Central memory CD4-positive, alpha-beta T cell (primary cell): ENCODE results near the gene CDH8.

Experiments
- DNase-seq: peaks from one replicate; pipeline ENCODE4 v3.0.0; 2022
- total RNA-seq, 3 experiments: gene quantifications; one replicate each; lab custom pipeline; 2026; lab: John Stamatoyannopoulos, UW

The CDH8 gene, protein sequence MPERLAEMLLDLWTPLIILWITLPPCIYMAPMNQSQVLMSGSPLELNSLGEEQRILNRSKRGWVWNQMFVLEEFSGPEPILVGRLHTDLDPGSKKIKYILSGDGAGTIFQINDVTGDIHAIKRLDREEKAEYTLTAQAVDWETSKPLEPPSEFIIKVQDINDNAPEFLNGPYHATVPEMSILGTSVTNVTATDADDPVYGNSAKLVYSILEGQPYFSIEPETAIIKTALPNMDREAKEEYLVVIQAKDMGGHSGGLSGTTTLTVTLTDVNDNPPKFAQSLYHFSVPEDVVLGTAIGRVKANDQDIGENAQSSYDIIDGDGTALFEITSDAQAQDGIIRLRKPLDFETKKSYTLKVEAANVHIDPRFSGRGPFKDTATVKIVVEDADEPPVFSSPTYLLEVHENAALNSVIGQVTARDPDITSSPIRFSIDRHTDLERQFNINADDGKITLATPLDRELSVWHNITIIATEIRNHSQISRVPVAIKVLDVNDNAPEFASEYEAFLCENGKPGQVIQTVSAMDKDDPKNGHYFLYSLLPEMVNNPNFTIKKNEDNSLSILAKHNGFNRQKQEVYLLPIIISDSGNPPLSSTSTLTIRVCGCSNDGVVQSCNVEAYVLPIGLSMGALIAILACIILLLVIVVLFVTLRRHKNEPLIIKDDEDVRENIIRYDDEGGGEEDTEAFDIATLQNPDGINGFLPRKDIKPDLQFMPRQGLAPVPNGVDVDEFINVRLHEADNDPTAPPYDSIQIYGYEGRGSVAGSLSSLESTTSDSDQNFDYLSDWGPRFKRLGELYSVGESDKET
- total RNA-seq: 0 reads per million in 3 experiments

DNA sequence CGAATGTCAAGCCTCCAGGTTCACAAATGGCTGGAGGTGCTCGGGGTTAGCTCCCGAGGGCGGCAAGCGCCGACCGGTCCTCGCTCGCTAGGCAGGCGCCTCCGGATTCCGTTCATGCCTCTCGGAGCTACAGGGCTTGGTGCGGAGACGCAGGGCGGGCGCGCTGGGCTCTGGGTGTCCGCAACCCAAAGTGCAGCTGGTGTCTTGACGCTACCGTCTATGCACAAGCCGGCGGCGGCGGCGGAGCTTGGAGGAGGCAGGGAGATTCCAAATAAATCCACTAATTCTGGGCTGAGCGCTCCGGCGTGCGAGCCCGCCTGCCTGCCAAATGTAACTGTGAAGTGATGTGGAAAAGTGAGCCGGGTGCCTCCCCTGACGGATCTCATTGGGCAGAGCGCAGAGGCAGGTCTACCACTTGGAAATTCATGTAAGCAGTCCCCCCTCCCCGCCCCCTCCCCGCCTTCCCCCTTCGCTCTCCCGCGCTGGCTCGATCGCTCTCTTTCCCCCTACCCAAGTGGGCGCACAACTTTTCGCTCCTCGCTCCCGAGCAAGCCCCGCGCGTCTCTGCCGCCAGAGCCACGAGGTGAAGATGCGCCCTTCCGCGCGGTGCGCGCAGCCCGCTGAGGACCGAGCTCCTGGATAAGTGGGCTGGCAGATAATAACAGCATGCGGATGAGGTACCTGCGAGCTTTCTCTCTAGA lies at the start of gene CDH8:
Gene CDH8, minus strand, starts transcription at position 338 of the 701 bp plus-strand sequence. CDS start 15,035 bp downstream, outside the sequence.
- no peak for DNase-seq

DNA sequence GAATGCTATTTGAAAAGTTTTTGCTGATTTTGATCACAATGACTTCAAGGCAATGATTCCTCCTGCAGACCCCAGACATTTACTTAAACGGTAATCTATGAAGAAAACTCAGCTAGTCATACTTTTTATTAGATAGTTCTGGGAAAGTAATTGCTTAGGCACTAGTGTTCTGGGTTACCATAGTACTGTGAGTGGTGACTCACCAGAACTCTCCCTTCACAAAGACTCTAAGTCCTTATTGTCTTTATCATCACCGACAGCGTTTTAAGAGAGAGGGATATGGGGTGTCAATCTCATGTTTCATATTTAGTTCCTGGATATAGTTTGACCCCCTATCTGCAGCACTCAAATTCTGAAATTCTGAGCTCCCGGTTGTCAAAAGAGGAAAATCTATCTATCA lies 43.0 kb upstream of the CDH8 start:
- no peak for DNase-seq

DNA sequence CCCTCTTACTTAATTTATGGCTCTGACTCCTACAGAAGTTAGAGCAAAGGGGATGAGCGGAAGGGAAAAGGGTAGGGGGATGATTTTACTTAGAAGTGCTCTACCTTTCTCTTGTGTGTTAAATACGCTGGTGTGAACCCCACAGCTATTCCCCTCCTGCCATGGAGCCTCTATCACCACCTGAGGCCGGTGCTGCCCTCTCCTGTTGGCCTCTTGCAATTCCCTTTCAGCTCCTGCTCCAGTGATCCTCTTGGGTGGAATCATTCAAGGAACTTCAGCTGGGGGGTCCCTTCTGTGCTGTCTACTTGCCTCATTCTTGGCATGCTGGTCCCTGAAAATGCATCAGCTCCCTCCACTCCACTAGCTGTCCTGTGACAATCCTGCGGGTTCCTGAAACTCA lies 41.8 kb upstream of the CDH8 start:
- no peak for DNase-seq

DNA sequence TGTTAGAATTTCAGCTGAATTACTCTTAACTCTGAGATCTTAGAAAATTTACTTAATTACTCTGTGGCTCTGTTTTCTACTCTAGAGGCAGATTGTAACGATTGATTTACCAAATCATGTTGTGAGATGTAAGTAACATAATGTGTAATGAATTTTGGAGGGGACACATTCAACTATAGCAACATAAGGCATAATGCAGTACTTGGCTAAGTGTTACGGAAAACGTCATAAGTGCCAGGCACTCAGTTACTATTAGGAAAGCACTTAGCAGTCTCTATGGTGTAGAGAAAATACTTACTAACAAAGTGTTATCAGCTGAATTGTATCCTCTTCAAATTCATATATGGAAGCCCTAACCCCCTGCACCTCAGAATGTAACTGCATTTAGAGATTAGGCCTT lies 40.6 kb upstream of the CDH8 start:
- DNase-seq: no peak

DNA sequence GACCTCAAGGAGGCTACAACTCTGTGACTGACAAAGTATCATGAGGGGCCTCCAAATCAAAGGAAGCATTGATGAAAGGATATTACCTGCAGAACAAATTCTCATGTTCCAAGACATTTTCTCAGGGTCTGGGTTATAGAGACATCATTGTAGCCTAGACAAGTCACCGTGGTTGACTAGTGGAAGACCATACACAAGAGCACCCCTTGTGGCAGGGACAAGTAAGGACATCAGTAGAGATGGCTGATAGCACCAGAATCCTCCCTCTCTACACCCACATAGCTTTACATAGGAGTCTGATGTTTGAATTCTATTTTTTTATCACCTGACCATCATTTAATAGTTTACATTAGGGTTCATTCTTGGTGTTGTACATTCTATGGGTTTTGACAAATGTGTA lies 32.5 kb upstream of the CDH8 start:
- DNase-seq: no peak

DNA sequence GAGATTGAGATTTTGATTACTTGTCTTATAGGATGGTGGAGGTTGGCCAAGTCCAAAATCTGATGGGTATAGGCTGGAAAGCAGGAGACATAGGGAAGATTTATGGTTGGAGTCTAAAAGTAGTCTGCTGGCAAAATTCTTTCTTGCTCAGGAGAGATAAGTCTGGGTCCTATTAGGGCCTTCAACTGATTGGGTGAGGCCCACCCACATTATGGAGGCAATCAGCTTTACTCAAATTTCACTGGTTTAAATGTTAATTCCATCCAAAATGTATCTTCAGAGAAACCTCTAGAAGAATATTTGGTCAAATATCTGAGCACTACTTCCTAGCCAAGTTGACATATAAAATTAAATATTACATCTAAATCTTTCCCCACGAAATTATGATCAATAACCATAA lies 31.7 kb upstream of the CDH8 start:
- no peak for DNase-seq

DNA sequence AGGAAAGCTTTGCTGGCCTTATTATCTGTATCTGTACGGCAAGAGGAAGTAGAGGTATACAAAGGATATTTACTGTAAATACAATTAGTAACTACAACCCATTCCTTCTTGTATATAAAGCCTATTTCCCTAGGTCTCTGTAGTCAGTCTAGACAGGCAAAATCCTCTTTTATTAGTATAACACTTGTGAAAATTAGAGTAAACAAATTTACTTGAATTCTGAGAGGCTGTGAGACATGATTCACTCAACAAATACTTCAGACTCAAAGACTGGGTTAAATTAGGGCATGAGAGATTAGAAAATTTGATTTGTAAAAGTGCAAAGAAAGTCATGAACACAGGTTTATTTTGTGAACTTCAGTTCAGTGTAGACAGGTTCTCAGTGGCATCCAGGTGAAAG lies 30.9 kb upstream of the CDH8 start:
- no peak for DNase-seq

DNA sequence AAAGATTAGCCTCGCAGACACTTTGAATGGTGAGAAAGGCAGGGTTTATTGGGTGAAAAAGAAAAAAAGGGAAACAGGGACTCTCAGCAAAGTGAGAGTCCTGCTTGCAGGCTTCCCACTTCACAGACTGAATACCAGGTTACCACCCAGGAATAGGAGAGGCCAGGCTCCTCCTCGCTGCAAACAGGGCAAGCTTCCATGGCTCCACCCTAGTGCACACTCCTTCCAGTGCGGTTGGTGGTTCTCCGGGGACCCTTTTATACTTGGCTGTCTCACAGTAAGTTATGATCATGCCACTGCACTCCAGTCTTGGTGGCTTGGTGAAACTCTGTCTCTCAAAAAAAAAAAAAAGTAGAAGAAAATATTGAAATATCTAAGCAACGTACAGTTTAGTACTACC lies 30.5 kb upstream of the CDH8 start:
- DNase-seq: no peak

DNA sequence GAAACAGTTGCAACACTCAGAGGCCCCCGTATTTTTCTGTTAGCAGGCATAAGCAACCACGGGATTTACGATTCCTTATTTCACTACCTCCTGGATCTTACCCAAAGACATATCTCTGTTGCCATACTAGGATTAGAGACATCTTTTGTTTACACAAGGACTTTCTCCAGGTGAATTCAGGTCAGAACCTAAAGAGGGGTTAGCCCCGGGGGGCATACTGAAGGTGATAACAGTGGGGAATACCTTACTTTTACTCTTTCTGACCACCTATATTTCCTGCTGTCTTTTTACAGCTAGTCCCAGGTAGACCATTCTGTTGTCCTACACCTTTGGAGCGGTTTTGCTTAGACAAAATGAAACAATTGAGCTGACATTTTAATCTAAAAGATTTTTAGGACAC lies 27.9 kb upstream of the CDH8 start:
- no peak for DNase-seq

DNA sequence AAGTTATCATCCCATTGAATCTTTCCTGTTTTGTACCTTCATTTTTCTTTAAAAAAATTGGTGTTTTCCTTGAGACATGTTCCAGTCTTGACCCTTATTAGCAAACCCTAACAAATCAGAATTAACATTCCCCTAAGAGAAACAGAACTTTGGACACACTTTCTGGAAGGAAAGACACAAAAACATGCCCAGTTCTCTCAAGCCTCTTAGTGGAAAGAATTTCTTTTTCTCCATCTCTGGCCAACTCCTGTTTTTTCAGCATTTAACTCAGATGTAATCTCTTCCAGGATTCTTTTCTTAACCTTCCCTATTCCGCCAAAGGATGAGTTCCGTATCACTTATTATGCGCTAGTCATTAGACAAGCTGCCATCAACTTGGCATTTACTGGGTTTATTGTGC lies 23.9 kb upstream of the CDH8 start:
- DNase-seq: no peak

DNA sequence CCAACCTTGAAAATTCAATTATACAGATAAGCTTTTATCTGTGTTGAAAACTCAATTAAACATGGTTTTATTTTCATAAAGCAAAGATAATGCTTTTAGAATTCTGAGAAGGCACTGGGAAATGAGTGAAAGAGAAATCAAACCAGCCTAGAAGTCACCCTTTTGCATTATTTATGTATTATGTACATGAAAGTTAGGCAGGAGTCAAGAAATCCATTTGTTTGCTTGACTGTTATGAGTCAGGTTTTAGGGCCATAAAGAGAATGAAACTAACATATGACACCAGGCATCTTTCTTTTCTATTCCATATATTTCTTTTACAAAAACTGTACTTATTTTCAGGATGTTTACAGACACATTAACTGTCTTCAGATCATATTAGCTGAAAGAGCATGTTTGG lies 23.3 kb upstream of the CDH8 start:
- no peak for DNase-seq

DNA sequence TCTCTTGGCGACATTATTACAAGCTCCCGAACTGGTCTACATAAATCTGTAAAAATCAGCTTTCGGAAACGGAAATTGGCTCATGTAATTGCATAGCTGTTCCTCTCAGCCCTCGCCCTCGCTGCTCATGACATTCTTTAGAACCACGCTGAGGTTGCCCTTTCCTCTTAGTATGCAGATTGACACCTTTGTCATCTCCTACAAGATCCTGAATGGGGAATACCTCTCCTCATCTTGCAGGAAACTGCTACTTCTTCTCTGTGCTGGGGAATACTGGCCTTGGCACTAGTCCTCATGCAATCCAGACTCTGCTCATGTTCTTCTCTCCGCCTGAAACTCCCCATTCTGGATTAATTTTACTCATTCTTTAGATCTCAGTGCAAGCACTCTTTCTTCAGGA lies 22.2 kb upstream of the CDH8 start:
- no peak for DNase-seq

DNA sequence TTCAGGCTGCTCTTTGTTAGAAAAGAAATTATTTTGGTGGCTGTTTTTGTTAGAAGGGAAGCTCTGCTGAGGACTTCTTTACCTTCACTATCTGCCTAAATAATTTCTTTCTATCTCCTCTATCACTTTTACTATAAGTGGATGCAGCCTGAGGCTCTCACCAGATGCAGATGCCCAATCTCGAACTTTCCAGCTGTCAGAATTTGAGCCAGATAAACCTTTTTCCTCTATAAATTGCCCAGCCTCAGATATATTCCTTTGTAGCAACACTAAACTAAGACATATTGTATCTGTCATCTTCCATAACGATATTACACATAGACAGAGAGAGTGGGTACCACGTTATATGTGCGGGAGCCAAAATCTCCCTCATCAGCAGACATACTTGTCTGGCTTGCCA lies 15.7 kb upstream of the CDH8 start:
- no peak for DNase-seq

DNA sequence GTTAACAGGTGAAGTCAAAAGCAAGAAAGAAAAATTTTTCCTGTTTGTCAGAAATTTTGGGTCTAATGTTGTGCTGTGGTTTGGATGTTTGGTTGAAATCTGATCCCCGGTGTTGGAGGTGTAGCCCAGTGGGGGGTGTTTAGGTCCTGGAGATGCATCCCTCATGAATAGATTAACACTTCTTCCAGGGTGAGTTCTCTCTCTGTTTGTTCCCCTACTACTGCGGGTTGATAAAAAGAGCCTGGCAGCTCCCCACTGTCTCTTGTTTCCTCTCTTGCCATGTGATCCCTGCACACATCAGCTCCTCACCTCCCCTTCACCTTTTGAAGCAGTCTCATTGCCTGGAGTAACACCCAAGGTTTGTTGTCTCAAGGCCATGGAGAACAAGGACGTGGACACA lies 14.6 kb upstream of the CDH8 start:
- DNase-seq: no peak

DNA sequence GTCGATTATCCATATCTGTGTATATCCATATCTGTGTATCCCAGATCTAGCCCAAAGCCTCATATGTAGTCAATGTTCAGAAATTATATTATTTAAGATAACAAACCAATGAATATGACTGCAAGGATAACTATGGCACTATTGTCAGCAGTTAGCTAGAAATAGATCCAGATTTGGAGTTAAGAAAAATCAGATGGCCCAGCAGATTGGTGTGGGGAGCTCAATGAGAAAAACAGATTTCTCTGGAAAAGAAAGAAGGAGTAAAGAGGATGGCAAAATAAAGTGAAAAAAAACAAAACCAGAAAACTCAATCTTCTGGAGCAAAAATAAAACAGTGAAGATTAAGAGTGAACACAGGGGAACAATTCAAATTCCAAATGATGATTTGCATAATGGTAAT lies 10.6 kb upstream of the CDH8 start:
- no peak for DNase-seq

DNA sequence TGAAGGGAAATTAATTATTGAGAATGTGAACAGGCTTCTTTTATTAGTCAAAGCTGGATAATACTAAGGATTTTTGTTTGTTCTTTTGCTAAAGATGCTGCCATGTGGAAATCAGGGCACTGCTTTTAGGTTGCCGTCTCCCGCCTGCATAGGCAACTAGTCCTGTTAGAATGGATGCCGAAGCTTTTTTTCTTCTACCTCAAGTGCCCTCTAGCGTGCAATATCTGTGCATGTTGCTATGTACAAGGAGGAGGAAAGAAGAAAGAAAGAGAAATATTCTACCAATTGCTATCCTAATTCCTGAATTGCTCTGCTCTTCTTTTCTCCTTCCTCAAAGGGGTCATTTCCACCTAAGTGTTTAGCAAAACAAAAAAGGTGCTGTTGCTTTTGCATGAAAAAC lies 5.2 kb upstream of the CDH8 start:
- DNase-seq: no peak

DNA sequence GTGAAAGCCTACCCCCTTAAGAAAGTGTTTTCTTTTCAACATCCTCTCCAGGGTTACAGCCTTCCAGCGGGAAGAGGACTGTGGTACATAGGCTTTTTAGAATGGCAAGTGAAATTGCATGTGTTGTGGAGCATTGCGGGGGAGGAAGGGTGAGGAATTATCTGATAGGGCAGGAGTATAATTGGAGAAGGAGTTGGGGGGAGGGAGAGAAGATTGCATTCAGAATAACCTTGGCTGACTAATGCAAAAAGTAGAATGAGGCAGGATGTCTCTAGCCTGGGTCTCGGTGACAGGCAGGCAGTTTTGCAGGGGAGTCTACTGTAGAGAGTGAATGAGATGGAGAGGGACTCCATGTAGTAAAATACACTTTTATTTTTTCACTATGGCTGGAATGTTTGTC lies 2.4 kb upstream of the CDH8 start:
- no peak for DNase-seq

DNA sequence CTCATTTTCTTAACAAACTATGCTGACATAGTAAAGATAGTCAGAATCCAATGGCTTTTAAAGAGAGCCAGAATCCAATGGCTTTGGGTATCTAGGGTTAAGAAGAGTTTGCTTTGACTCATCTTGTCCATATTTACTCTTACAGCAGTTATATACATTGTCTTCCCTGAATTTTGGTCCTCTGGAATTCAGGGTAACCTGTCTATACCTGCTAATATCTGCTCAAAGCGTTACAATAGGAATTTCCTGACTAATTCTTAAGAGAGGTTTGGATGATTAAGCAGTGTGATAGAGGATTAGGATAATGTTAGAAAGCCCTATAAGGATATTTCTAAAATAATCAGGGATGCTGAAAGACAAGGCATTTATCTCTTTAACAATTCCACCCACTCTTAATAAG lies 2.0 kb upstream of the CDH8 start:
- no peak for DNase-seq

DNA sequence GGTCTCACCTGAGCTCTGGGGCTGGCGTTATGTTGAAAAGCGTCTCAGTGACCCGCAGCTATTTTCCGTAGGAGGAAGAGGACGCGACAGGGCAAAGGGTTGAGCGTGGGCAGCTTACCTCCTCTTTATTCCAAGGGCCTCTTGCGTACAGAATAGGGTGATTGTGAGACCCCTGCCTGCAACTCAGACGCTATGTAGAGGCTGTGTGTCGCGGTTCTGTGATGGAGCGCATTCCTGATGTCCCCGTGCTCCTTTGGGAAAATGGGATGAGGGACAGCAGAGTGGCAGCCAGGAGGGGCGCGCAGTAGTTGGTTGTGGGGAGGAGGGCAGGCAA lies 531 bp upstream of the CDH8 start:
- DNase-seq: no peak

DNA sequence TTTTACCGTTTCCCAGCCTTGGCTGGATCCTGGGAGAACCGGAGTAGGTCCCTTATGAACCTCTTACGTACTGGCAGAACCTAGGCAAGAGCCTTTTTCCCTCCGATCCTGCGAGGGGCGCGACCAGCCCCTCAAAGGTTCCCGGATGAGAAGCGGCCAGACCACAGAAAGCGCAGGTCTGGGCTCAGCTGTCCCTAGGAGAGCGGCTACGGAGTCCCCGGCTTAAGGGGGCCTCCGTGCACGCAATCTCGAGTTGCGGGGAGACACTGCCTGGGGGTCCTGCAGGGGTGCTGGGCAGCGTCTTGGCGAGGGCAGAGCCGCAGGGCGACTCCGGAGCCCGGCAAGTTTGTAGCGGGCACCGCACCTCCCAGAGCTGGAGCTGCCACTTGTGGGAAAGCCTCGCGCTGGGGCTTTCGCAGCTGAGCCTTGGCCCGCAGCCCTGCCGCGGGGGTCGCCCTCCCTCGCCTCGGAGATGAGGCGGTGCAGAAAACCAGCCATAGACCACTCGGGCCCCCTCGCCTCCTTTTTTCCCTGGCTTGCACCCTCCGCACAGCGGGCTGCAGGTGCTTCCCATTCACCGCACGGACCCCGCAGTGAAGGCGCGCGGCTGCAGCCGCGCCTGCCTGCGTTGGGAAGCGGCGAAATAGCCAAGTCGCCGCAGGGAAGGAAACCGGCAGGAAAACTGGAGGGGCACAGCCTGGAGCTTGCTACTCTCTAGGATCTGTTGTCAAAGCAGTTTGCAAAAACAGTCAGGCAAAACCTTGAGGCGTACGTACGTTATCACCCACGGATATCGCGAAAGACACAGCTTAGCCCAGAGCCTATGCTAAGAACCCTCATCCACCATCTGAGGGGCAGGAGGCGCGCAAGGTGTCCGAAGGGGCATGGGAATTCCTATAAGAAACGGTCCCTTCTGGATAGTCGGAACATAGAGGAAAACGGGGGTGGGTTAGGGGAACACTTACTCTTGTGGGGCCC lies 834 bp downstream of the CDH8 start:
- DNase-seq: no peak

DNA sequence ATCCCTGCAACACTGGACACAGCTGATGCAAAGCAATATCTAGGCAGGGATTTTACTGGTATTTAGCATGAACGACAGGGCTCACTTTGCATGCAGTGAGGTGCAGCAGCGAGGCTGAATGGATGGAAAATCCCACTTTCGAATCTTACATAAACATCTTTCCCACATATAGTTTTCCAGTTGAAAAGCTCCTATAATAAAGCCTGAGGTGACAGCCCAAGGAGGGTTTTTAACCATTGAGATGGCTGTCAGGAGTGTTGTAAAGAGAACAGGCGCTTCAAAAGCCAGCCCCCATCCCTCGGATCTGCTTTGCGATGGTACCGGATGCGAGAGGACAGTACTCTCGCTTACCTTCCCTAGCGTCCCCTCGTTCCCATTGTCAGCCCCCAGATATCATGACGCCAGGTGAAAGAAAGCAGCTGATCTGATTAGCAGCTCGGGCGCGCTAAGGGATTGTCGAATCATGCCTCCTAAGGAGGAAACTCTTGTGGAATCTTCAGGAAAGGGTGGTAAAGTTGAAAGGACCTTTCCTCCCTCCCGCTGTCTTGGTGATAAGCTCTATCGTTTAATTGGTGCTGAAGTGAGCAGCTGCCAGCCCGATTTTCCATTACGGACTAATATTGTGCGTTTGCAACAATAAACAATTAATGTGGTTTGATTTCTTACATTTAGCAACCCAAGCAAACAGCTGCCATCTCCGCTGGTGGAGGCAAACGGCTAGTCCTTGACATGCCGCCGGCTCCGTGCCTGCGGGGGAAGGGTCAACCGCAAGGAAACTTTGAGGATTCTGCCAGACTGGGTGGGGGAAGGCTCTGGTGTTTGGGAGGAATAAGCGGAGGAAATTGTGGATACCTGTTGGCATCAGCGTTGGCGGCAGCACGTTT lies 1.8 kb downstream of the CDH8 start:
- no peak for DNase-seq

DNA sequence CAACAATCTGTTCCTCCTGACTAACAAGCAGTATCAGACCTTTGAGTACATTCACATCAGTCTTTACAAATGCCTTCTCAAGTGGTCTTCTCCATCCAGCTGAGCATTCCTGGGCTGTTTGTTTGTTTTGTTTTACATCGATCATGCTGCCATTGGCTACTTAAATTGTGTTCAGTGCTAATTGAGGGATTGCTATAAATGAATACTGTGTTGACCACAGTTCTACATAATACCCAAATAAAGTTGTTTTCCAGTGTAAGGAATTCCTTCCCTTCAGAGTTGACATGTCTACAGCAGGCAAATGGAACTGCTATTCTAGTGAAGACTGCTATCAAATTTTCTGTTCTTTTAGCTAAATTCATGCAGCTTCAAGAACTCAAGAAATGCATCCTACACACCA lies 3.2 kb downstream of the CDH8 start:
- DNase-seq: no peak
